ENCODE measurements around the gene TMEM267. TPM values are rescaled to one million over a fixed set of nuclear protein-coding genes. Genes with fewer than 3 reads are reported as not detected.
A peak's percentile ranks its signal among the peaks of the same experiment; 100 is the strongest.
"Not testable (repeated sequence)": the region's sequence is repeated elsewhere in the genome, so short reads cannot be mapped to it uniquely, and the experiment has no call there.

Gene TMEM267
- total RNA-seq, 2 donors from 2014 or later = 7.3 to 11.8 TPM

GRCh38 chr5:43461066-43461465 lies 22.6 kb downstream of the TMEM267 start:
- Histone ChIP-seq H3K36me3 (no peaks in the 10 kb centered on the region), H3K9ac (ENCODE audit: low read depth in 2 of 2, low read length in 2 of 2) (no peak overlapping the region), H3K9me3 (no peaks in the 10 kb centered on the region), H3K27me3 (no peaks in the 10 kb centered on the region), H3K4me3 (no peak overlapping the region), H3K27ac (no peak overlapping the region), H3K4me1 (no peaks in the 10 kb centered on the region)
- intact Hi-C loops (cut with DNase I) = no loop called here
- TF ChIP-seq, protein P1, sequence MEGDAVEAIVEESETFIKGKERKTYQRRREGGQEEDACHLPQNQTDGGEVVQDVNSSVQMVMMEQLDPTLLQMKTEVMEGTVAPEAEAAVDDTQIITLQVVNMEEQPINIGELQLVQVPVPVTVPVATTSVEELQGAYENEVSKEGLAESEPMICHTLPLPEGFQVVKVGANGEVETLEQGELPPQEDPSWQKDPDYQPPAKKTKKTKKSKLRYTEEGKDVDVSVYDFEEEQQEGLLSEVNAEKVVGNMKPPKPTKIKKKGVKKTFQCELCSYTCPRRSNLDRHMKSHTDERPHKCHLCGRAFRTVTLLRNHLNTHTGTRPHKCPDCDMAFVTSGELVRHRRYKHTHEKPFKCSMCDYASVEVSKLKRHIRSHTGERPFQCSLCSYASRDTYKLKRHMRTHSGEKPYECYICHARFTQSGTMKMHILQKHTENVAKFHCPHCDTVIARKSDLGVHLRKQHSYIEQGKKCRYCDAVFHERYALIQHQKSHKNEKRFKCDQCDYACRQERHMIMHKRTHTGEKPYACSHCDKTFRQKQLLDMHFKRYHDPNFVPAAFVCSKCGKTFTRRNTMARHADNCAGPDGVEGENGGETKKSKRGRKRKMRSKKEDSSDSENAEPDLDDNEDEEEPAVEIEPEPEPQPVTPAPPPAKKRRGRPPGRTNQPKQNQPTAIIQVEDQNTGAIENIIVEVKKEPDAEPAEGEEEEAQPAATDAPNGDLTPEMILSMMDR (IDR thresholded peaks at IDR 0.05) = no peak
- DNase-seq = no peak

GRCh38 chr5:43456556-43456955 lies 27.1 kb downstream of the TMEM267 start:
- H3K4me1 ChIP-seq = no peaks in the 10 kb centered on the region
- no peaks in the 10 kb centered on the region for H3K27me3 ChIP-seq
- H3K36me3 ChIP-seq = no peaks in the 10 kb centered on the region
- no peak overlapping the region for H3K9ac ChIP-seq (ENCODE audit: low read depth in 2 of 2, low read length in 2 of 2)
- no peaks in the 10 kb centered on the region for H3K9me3 ChIP-seq
- no peak overlapping the region for H3K27ac ChIP-seq
- intact Hi-C loops (cut with DNase I) = no loop called here
- no peak for DNase-seq
- TF ChIP-seq, protein P1 (IDR thresholded peaks at IDR 0.05) = no peak
- H3K4me3 ChIP-seq = no peak overlapping the region

DNA sequence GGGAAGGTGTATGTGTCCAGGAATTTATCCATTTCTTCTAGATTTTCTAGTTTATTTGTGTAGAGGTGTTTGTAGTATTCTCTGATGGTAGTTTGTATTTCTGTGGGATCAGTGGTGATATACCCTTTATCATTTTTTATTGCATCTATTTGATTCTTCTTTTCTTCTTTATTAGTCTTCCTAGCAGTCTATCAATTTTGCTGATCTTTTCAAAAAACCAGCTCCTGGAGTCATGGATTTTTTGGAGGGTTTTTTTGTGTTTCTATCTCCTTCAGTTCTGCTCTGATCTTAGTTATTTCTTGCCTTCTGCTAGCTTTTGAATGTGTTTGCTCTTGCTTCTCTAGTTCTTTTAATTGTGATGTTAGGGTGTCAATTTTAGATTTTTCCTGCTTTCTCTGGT lies 42.1 kb downstream of the TMEM267 start:
- H3K36me3 ChIP-seq; H3K27ac ChIP-seq; H3K4me3 ChIP-seq; H3K9me3 ChIP-seq; DNase-seq; intact Hi-C loops (cut with DNase I); H3K4me1 ChIP-seq; H3K9ac ChIP-seq (ENCODE audit: low read depth in 2 of 2, low read length in 2 of 2); H3K27me3 ChIP-seq: not testable (repeated sequence)

DNA sequence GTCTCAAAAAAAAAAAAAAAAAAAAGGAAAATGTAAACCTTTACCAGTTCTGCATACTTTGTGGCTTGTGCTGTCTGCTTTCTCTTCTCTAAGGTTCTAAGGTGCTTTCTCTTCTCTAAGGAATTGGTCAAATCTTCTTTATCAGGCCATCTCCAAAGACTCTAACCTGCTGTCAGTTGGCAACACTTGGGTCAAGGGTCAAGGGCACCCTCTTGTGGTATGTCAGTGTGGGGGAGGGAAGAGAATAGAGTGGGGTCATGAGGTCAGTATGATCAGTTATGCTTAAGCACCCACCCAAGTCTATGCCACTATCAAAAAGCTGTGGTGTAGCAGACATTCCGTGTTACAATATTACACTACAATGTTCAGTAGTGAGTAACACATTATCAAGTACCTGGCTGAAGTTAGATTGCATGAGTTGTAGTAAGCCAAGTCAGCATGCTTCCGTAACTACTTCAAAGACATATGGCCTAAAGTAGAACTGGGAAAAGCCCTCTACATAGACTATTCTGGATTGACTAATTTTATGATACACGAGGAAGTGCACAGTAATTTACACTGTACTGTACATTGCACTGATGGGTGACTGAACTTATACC lies 46.5 kb downstream of the TMEM267 start:
- Histone ChIP-seq H3K27me3 (no peaks in the 10 kb centered on the region), H3K4me3 (no peak overlapping the region), H3K9ac (ENCODE audit: low read depth in 2 of 2, low read length in 2 of 2) (no peak overlapping the region), H3K9me3 (no peaks in the 10 kb centered on the region), H3K36me3 (no peaks in the 10 kb centered on the region), H3K4me1 (no peaks in the 10 kb centered on the region), H3K27ac (no peak overlapping the region)
- no peak for DNase-seq
- intact Hi-C loops (cut with DNase I) = no loop called here
- TF ChIP-seq, protein P1 (IDR thresholded peaks at IDR 0.05) = no peak

DNA sequence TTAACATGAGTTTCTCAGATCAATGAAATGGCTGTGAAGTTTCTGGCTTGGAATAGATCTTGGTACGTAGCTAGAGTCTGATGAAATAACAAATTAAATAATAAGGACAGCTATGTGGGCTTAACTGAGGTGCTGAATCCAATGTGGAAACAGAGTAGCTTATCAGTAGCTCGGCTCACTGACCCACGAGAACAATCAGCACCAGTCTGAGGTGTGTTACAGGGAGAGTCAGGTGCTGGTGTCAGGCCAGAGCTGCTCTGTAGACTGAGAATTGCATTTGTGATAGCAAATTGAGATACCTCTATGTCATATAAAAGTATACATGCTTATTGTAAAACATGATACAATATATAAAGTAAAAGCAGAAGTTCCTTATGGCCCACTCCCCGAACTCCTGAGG lies 50.3 kb downstream of the TMEM267 start:
- no peak for DNase-seq
- intact Hi-C loops (cut with DNase I) = no loop called here
- Histone ChIP-seq H3K4me3 (no peak overlapping the region), H3K36me3 (no peaks in the 10 kb centered on the region), H3K27me3 (no peaks in the 10 kb centered on the region), H3K27ac (peak overlapping the region; percentile 62), H3K4me1 (no peaks in the 10 kb centered on the region), H3K9me3 (no peaks in the 10 kb centered on the region), H3K9ac (ENCODE audit: low read depth in 2 of 2, low read length in 2 of 2) (no peak overlapping the region)
- TF ChIP-seq, protein P1 (IDR thresholded peaks at IDR 0.05) = no peak

- peak overlapping the region; percentile 62 for H3K27ac ChIP-seq
- H3K4me1 ChIP-seq = no peaks in the 10 kb centered on the region
- no peaks in the 10 kb centered on the region for H3K27me3 ChIP-seq
- no peaks in the 10 kb centered on the region for H3K9me3 ChIP-seq
- no peaks in the 10 kb centered on the region for H3K36me3 ChIP-seq
- TF ChIP-seq, protein P1 (IDR thresholded peaks at IDR 0.05) = no peak
- H3K9ac ChIP-seq (ENCODE audit: low read depth in 2 of 2, low read length in 2 of 2) = no peak overlapping the region
- no peak overlapping the region for H3K4me3 ChIP-seq
- intact Hi-C loops (cut with DNase I) = no loop called here
- DNase-seq = peak; percentile 90
Measured at GRCh38 chr5:43432486-43433375, 50.9 kb downstream of the TMEM267 start.

All from colonic mucosa (tissue), 4 donors.